Fibroblast of skin of abdomen (primary cell): ENCODE measurements around the gene NDC1. TPM values are rescaled to one million over a fixed set of nuclear protein-coding genes. Genes with fewer than 3 reads are reported as not detected.
"Not testable (repeated sequence)": the region's sequence is repeated elsewhere in the genome, so short reads cannot be mapped to it uniquely, and the experiment has no call there.

Source experiments
- DNase-seq: peaks from one replicate; pipeline ENCODE4 v3.0.0-alpha.2; 2013
- polyA plus RNA-seq, 2 experiments: library from polyadenylated mRNA; unstranded; fragments of 120-200 nt; gene quantifications; one replicate each; pipeline ENCODE4 v1.2.1, GENCODE V29; 2013; ENCODE audit not compliant: insufficient read length in 2 of 2

Gene NDC1, protein sequence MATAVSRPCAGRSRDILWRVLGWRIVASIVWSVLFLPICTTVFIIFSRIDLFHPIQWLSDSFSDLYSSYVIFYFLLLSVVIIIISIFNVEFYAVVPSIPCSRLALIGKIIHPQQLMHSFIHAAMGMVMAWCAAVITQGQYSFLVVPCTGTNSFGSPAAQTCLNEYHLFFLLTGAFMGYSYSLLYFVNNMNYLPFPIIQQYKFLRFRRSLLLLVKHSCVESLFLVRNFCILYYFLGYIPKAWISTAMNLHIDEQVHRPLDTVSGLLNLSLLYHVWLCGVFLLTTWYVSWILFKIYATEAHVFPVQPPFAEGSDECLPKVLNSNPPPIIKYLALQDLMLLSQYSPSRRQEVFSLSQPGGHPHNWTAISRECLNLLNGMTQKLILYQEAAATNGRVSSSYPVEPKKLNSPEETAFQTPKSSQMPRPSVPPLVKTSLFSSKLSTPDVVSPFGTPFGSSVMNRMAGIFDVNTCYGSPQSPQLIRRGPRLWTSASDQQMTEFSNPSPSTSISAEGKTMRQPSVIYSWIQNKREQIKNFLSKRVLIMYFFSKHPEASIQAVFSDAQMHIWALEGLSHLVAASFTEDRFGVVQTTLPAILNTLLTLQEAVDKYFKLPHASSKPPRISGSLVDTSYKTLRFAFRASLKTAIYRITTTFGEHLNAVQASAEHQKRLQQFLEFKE
- 13.1 TPM for polyA plus RNA-seq (2013, experiment 1 of 2; ENCODE audit: insufficient read length)
- polyA plus RNA-seq (2013, experiment 2 of 2; ENCODE audit: insufficient read length): 12.6 TPM

DNA sequence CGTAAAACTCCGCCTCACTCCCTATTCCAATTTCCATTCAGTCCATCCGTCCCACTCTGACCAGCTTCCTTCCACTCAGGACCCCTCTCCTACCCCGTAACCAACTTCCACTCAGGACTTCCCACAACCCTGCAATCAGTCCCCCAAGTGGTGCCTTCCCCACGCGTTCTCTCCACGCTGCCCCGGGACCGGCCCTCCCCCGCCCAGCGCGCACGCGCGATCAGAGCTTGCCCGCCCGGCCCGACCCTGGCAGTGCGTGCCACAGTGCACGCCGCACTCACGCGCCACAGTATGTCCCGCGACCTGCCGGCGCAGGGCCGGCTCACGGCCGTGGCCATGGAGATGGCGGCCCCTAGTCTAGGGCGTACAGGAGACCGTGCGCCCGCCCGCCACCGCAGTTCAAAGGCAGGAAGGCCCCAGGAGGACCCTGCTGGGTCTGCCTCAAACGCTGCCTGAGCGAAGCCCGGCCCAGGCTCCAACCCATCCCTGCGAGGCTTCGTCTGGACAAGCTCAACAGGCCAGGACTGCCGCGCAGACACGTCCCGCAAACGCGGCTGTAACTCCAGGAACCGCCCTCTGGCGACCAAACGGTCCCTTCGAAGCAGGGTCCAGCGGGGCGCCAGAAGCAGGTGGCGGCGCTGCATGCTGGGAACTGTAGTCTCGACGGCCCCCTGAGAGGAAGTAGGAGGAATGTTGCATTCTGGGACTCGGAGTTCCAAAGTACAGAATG lies at the start of gene NDC1:
TSS of gene NDC1 (minus strand) at position 373 of the 730 bp plus-strand sequence. CDS start at position 338, 35 bp downstream.
- peak; percentile 95 for DNase-seq

DNA sequence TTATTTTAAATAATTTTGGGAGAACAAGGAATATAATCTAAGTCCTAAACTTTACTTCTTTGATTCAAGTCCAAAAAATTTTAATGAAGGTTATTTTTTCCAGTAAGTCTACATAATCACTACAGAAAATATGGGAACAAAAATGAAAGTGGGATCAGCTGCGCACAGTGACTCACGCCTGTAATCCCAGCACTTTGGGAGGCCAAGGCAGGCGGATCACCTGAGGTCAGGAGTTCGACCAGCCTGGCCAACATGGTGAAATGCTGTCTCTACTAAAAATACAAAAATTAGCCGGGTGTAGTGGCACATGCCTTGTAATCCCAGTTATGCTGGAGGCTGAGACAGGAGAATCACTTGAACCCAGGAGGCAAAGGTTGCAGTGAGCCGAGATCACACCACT lies 45.5 kb upstream of the NDC1 start:
- DNase-seq: not testable (repeated sequence)

DNA sequence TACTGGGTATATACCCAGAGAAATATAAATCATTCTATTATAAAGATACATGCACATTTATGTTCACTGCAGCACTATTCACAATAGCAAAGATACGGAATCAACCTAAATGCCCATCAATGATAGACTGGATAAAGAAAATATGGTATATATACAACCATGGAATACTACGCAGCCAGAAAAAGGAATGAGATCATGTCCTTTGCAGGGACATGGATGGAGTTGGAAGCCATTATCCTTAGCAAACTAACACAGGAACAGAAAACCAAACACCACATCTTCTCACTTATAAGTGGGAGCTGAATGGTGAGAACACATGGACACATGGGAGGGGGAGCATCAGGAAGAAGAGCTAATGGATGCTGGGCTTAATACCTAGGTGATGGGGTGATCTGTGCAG lies 43.8 kb upstream of the NDC1 start:
- DNase-seq: not testable (repeated sequence)

DNA sequence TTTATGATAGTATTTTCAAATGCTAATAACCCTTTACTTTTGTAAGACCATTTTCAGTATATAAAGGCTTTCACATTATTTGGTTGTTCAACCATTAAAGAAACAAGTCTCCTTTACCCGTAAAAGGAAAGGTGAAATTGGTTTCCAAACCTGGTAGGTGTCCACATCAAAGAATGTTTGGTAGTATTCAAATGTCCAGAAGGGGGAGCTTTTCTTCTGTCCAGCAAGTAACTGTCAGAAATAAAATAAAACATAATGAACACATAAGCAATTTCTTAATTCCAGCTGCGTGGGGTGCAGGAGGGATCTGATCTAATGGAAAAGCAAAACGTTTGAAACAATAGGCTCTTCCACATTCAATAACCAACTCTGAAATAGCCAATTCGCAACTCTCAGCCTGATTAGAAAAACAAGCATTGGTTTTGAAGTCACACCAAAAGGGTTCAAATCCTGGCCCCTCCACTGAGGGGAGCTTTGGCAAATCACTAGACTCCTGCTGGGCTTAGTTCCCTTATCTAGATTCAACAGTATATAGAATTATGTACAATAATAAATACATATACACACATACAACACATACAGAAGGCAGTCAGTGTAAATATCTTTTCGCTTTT lies 40.5 kb upstream of the NDC1 start:
- DNase-seq: peak; percentile 45

DNA sequence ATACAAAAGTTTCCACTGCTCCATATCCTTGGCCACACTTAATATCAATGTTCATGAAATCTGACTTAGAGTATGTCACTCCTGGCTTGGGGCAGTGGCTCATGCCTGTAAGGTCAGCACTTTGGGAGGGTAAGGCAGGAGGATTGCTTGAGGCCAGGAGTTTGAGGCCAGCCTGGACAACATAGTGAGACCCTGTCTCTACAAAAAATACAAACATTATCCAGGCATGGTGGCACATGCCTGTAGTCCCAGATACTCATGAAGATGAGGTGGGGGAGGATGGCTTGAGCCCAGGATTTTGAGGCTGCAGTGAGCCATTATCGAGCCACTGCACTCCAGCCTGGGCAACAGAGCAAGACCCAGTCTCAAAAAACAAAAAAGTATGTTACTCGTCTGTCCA lies 37.1 kb upstream of the NDC1 start:
- DNase-seq: not testable (repeated sequence)

DNA sequence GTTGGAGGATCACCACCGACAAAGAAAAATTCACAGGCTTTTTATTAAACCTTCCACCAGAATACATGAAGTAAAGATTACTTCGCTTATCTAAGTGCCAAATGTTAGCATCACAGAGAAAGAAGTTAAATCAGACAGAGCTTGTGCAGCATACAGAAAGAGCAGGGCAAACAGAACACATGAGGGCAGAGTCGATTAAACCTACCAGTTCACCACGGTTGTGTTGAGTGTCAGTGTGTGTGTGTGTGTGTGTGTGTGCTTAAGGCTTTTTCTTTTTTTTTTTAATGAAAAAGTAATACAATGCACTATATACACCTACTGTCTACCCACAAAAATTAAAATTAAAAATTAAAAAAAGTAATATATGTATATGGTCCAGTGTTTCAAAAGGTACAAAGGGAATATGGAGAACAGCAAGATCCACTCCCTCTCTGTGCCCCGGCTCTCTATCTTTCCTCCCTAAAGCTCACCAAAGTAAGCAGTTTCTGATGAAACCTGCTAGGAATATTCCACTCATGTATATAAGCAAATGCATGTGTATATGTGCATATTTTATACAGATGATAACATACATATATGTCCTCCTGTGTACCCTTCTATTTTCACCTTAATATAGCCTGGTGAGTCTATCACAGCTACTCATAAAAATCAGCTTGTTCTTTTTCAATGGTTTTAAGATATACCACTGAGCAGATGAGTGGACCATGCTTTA lies 33.8 kb upstream of the NDC1 start:
- DNase-seq: no peak

DNA sequence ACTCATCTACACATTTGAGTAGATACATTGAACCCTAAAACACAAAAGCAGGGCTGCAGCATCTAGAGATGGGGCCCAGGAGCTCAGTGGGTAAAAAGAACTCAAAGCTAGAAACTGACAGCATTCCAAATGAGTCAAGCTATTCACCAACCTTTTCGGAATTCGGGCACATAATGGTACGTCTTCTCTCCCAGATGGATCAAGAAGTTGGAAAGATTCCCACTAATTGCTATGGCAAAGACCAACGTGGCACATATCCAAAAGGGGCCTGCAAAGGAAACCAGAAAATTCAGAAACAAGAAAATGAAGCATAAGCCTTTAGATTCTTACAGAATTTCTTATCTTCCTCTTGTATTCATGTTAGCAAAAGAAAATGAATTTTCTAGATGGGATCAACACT lies 33.1 kb upstream of the NDC1 start:
- DNase-seq: no peak

DNA sequence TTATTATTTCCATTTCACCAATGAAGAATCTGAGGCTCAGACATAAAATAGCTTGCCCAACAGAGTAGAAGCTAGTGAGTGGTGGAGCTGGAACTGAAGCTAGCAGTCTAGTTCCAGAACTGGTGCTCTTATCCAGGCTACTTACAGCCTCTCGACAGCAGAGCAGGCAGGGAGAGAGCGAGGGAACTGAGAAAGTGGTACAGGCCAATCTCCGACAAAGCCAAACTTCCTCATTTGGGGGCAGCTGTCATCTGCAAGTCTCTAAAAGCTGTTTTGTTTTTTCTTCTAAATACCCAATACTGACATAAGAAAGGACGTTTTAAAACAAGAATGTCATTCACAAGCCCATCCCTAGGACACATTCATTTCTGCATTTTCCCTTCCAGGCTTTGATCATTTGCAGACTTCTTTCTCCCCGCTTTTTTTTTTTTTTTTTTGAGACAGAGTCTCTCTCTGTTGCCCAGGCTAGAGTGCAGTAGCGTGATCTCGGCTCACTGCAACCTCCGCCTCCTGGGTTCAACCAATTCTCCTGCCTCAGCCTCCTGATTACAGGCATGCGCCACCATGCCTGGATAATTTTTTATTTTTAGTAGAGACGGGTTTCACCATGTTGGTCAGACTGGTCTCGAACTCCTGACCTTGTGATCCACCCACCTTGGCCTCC lies 31.5 kb upstream of the NDC1 start:
- DNase-seq: no peak

DNA sequence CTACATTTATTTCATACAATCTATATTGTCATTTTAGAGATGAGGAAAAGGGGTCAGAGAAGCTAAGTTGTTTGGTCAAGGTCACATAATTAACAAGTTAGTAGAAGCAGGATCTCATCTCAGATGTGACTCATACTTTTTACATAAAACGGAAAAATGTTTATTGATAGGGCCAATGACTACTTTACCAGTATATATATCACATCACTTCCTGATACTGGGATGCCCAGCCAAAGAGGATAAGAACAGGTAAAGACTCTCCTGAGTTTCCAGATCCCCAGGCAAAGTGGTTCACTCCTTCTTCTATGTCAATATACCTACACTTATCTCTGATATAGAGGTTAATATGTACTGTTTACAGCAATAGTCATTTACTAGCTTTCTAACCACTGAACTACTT lies 30.5 kb upstream of the NDC1 start:
- DNase-seq: no peak

DNA sequence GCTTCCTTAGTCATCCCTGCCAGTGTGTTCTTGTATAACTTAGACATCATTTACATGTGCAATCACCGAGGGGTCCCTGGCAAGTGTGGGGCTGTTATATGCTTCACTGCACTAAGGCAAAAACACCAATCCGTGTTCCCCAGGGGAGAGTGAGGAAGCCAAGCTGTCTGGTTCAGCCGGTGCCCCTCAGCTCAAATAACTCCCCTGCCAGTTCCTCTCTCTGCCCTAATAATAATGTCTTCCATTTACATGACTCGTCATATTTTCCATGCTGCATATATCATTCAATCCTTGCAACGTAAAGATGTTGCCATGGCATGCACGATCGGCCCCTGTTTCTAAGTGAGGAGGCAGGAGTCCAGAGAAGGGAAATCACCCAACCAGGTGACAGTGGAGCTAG lies 24.4 kb upstream of the NDC1 start:
- no peak for DNase-seq

DNA sequence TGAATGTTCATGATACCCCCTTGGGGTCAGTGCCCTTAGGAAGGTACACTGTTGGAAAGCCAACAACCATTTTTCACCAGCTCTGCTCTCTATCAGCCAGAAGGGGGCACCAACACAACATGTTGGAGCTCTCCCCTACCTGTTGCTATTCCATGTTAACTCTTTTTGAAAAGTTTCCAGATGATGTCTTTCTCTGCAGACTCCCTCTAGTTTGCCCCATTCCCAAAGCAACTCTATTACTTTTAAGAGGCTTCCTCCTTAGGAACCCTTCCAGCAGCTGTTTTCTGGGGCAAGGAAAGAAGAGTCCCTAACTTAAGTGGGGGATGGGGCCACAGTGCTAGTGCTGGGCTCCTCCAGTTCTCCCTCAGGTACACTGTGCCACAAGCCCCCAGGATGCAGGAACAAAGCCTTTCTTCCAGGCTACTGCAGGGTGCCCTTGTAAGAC lies 22.9 kb upstream of the NDC1 start:
- DNase-seq: peak; percentile 56

DNA sequence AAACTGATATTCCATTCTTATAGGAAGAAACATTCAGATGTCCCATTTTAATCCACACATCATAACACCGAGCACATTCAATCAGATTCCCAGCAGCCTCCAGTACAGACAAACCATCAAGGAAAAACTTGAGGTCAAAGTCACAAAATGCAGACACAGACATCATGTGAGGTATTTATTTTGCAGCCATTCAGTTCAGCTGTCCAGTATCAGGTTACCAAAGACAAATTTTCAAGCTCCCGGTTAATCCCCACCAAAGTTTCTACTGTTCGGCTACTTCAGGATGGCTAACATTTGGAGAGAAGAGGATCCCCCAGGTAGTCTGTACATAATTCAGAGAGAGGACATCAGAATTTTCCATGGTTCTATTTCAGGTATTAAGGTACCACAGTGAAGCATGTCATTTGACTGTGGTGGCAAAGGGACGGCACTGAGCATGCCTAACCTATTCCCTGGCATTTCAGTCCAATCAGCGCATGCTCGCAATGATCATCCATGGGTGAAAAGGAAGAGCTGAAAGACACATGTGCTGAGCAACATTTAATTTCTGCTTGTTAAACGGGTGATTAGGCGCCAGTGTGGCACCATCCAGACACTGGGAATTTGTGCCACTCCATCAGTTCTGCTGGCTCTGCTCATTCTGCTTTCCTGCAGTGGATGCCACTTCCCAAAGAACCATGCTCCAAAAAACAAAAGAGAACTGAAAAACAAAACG lies 13.6 kb upstream of the NDC1 start:
- DNase-seq: no peak

DNA sequence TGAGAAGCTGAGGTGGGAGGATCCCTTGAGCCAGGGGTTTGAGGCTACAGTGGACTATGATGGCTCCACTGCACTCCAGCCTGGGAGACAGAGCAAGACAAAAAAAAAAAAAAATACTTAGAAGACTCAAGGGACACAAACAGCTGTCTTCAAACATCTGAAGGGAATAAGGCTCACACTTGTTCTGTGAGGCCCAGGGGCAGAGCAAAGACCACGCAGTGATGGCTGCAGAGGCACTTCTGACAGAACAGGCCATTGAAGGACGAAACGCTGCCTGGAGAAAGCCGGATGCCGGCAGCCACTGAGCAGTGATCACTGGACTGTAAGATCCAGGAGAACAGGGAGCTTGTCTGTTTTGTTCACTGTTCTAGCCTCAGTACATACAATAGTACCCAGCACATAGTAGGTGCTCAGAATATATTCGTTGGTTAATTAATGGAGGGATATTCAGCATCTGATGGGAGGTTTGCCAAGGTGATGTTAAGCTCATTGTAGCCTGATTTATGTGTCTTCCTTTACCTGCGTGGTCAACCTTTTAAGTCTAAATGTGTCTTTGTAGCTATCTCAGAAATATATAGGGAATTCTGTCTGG lies 12.1 kb upstream of the NDC1 start:
- no peak for DNase-seq

DNA sequence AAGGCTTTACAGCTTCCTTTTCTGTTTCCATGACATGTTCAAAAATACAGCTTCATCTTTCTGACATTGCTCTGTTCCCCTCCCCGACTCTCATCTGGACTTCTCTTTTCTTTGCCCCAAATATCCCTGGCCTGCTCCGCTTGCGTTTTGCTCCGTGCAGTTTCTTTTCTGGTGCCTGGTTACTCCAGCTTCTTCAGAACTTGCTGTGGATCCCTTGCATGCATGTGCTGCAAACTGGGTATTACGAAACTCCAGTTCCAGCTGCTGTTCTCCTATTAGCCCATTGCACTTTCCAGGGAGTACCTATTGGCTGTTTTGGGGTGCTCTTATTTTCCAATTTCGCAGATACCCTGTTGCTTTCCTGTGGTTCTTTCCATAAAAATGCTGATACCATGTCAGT lies 9.9 kb upstream of the NDC1 start:
- DNase-seq: no peak

DNA sequence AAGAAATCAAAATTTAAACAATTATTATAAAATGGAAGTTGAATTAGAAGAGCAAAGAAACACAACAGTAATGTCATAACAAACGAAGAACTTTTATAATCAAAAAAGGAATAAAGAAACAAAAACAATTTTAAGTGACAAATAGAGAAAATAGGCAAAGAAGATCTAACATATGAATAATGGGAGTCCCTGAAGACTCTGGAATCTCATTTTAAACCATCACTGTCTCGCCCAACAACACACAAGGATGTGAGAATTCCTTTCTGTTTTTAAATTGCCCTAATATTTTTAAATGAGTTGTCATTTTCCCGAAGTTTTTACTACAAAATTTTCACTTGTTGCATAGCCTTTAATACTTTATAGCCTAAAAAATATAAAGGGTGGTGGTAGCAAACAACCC lies 4.3 kb upstream of the NDC1 start:
- no peak for DNase-seq

DNA sequence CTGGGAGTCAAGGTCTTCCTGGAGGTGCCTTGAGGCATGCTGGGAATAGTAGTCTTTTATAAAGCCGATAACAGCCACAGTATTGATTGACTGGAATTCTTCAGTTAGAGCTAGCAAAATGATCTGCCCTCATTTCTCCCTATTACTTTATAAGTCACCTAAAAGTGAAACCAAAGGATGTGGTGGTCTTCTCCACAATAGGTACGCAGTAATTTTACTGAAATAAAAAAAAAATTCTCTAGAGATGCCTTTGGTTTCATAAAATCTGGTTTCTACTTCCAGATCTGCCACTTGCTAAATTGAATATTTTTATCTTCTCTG lies 518 bp upstream of the NDC1 start:
- no peak for DNase-seq

DNA sequence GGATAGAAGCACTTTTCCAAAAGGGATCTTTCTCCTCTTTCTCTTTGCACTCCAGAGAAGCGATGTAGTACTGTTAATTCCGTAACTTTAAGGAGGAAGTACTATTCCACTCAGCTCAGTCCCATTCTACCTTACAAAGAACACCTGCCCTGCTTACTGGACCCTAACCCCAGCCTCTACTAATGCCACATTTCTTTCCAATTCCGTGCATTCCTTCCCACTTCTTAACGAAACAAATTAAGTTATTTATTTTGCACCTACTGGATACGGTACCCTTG lies 511 bp downstream of the NDC1 start:
- DNase-seq: no peak

DNA sequence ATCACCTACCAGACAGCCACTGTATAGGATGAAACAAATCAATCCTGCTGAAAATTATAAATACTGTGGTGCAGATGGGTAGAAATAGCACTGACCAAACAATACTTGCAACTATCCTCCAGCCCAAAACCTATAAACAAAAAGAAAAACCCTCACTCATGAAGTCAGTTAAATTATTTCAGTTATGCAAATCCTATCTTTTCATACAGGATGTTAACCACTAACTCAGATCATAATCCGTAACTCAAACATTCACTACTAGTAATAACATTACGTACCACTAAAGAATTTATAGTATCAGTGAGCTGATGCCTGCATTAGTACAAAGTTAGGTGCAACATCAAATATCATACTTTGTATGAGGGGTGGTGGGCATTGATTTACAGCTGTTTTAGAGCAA lies 2.6 kb downstream of the NDC1 start:
- peak; percentile 6 for DNase-seq

DNA sequence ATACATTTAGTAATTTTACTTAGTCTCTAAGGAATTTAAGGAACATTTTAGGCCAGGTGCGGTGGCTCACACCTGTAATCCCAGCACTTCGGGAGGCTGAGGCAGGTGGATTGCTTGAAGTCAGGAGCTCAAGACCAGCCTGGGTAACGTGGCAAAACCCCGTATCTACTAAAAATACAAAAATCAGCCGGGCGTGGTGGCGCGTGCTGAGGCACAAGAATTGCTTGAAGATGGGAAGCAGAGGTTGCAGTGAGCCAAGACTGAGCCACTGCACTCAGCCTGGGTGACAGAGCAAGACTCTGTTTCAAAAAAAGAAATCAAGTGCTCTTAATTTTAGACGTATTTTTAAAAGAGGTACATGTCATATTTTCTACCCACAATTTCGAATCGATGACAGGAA lies 3.3 kb downstream of the NDC1 start:
- DNase-seq: no peak

DNA sequence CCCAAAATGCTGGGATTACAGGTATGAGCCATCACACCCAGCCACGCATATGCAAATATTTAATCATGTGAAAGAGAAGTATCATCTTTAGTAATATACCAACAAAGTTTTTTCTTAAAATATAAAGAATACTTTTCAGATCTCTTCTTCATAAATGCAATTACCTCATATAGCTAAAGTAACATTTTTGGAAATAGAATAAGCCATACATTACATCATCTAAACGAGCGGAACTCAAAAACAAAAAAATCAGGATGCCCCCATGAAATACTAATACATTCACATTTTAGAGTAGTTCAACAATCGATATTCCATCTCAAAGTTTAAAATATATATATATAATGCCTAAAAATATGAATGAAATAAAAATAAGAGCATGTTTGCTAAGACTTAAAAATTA lies 4.7 kb downstream of the NDC1 start:
- DNase-seq: no peak

DNA sequence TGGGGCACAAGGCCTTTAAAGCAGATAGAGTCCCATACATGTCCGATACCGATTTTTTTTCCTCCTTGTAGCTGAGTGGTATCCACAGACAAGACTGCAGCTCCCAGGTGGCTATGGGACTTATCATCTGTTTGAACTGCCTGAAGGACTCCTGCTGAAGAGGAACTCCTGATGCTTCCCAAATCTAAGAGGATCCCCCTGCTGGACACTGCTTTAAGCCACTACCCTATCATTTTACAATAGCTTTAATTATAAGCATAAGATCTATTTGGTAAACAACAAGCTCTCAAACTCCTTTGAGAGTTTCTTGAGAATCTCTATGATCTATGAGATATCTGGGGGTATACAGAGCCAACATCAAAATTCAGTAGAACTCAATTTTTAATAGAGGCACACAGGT lies 11.7 kb downstream of the NDC1 start:
- DNase-seq: no peak
